KBM-7 (cell line): Measurements from ENCODE around the gene PF4V1.

Experiments
- DNase-seq: peaks from one replicate; pipeline ENCODE4 v3.0.0-alpha.2; 2015
- in situ Hi-C: fragments of 300-500 bp; cut with MboI; formaldehyde crosslinking; loops from 2 replicates; pipeline ENCODE4 v1.14.3; 2020; ENCODE audit warnings: low sequenced_read_pairs, low pct_unique_long_range_greater_than_20kb, mixed read lengths

PF4V1 gene

GRCh38 chr4:73867783-73868182 is 14.7 kb downstream of the PF4V1 start:
- in situ Hi-C loops: no loop called here
- DNase-seq: no peak

GRCh38 chr4:73868206-73869129 is 15.4 kb downstream of the PF4V1 start:
- in situ Hi-C loops: no loop called here
- no peak for DNase-seq

- DNase-seq: no peak
- in situ Hi-C loops: no loop called here
Observed at GRCh38 chr4:73869130-73870055, 16.3 kb downstream of the PF4V1 start, which contains the start of gene CXCL1. Gene CXCL1 (plus strand): TSS chr4:73869393. CDS start chr4:73869471, 78 bp downstream.

- in situ Hi-C loops: no loop called here
- no peak for DNase-seq
Observed at GRCh38 chr4:73870260-73870659, 17.2 kb downstream of the PF4V1 start.

- in situ Hi-C loops: no loop called here
- DNase-seq: no peak
Observed at GRCh38 chr4:73870768-73871167, 17.7 kb downstream of the PF4V1 start.

- in situ Hi-C loops: no loop called here
- DNase-seq: no peak
Observed at GRCh38 chr4:73871511-73872310, 18.6 kb downstream of the PF4V1 start.

- no peak for DNase-seq
- in situ Hi-C loops: no loop called here
Observed at GRCh38 chr4:73872316-73873108, 19.4 kb downstream of the PF4V1 start.

- in situ Hi-C loops: no loop called here
- DNase-seq: no peak
Observed at GRCh38 chr4:73874386-73874785, 21.3 kb downstream of the PF4V1 start.

GRCh38 chr4:73875401-73875800 is 22.3 kb downstream of the PF4V1 start:
- in situ Hi-C loops: no loop called here
- DNase-seq: no peak

- DNase-seq: no peak
Observed at GRCh38 chr4:73883306-73883705, 30.2 kb downstream of the PF4V1 start.

GRCh38 chr4:73885574-73886267 is 32.6 kb downstream of the PF4V1 start:
- DNase-seq: no peak
- in situ Hi-C loops: no loop called here

More at GRCh38 chr4:73883306-73883705, 30.2 kb downstream of the PF4V1 start:
- in situ Hi-C loops: no loop called here

GRCh38 chr4:73891326-73891725 is 38.2 kb downstream of the PF4V1 start:
- in situ Hi-C loops: no loop called here
- DNase-seq: no peak

GRCh38 chr4:73891739-73892405 is 38.8 kb downstream of the PF4V1 start:
- DNase-seq: no peak
- in situ Hi-C loops: no loop called here

- in situ Hi-C loops: no loop called here
- no peak for DNase-seq
Observed at GRCh38 chr4:73892966-73893365, 39.9 kb downstream of the PF4V1 start.

- no peak for DNase-seq
- in situ Hi-C loops: no loop called here
Observed at GRCh38 chr4:73894001-73894400, 40.9 kb downstream of the PF4V1 start.

- in situ Hi-C loops: no loop called here
- no peak for DNase-seq
Observed at GRCh38 chr4:73895201-73896175, 42.4 kb downstream of the PF4V1 start.
